Measurements from ENCODE around the gene KY.

DNA sequence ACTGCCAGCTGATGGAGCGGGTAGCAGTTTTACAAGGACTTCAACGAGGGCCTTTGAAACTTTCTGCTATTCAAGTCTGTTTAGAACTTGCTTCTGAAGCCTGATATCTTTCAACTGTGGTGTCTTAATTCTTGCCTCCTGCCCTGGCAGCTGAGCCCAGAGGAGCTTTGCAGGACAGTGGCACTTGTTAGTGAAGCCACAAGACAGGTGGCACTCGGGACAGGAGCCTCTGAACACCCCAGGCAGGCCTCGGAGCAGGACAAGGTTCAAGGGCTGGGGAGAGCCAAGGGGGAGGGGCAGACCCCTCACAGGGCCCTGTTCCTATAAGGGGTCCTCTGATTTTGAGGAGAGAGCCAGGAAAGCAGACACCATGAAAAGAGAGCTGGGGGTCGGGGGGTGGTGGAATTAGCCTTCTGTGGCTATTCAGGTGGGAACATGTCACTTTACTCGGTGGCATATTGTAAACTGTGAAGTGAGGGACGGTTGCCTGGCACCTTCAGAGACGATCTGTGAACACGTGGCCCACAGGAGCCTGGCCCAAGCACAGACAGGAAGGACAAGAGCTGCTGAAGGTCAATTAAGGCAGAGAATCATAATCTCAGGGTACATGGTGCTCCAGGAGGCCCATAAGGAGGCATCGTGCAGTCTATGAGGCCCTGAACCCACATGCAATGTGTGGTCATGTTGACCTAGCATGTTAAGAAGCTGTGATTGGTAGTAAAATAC lies 30.1 kb upstream of the KY start:
- TF ChIP-seq BACH1 (tag; IDR thresholded peaks at IDR 0.05), result no peak
- no peak for TF ChIP-seq ETV6 (IDR thresholded peaks at IDR 0.05; ENCODE audit: borderline replicate concordance in 1 of 2, low read depth in 2 of 2, low read length in 1 of 2)
- TF ChIP-seq ETV6 (CRISPR knock-in tag; IDR thresholded peaks at IDR 0.05; ENCODE audit: borderline replicate concordance), result no peak
- TF ChIP-seq ZNF316 (IDR thresholded peaks at IDR 0.05), result no peak
- no peak for TF ChIP-seq POLR3A (IDR thresholded peaks at IDR 0.05; ENCODE audit: borderline replicate concordance, extremely low read depth, insufficient read depth, insufficient read length)
- no peak for TF ChIP-seq TBP (optimal IDR thresholded peaks at IDR 0.05; ENCODE audit: low read depth, low read length)
- TF ChIP-seq, protein P1, sequence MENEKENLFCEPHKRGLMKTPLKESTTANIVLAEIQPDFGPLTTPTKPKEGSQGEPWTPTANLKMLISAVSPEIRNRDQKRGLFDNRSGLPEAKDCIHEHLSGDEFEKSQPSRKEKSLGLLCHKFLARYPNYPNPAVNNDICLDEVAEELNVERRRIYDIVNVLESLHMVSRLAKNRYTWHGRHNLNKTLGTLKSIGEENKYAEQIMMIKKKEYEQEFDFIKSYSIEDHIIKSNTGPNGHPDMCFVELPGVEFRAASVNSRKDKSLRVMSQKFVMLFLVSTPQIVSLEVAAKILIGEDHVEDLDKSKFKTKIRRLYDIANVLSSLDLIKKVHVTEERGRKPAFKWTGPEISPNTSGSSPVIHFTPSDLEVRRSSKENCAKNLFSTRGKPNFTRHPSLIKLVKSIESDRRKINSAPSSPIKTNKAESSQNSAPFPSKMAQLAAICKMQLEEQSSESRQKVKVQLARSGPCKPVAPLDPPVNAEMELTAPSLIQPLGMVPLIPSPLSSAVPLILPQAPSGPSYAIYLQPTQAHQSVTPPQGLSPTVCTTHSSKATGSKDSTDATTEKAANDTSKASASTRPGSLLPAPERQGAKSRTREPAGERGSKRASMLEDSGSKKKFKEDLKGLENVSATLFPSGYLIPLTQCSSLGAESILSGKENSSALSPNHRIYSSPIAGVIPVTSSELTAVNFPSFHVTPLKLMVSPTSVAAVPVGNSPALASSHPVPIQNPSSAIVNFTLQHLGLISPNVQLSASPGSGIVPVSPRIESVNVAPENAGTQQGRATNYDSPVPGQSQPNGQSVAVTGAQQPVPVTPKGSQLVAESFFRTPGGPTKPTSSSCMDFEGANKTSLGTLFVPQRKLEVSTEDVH (IDR thresholded peaks at IDR 0.05; ENCODE audit: low read depth, partially characterized antibody), result no peak
- no peak for TF ChIP-seq FOXA3 (CRISPR knock-in tag; conservative IDR thresholded peaks at IDR 0.05 in 1 of 2, IDR thresholded peaks at IDR 0.05 in 1 of 2)
- no peak for TF ChIP-seq KLF10 (CRISPR knock-in tag; IDR thresholded peaks at IDR 0.05)
- no peak for TF ChIP-seq SMARCE1 (IDR thresholded peaks at IDR 0.05)
- no peak for TF ChIP-seq CEBPB (tag; IDR thresholded peaks at IDR 0.05)
- TF ChIP-seq EZH2 (IDR thresholded peaks at IDR 0.05; ENCODE audit: borderline replicate concordance, low read depth, low read length), result no peak
- TF ChIP-seq, protein P2, sequence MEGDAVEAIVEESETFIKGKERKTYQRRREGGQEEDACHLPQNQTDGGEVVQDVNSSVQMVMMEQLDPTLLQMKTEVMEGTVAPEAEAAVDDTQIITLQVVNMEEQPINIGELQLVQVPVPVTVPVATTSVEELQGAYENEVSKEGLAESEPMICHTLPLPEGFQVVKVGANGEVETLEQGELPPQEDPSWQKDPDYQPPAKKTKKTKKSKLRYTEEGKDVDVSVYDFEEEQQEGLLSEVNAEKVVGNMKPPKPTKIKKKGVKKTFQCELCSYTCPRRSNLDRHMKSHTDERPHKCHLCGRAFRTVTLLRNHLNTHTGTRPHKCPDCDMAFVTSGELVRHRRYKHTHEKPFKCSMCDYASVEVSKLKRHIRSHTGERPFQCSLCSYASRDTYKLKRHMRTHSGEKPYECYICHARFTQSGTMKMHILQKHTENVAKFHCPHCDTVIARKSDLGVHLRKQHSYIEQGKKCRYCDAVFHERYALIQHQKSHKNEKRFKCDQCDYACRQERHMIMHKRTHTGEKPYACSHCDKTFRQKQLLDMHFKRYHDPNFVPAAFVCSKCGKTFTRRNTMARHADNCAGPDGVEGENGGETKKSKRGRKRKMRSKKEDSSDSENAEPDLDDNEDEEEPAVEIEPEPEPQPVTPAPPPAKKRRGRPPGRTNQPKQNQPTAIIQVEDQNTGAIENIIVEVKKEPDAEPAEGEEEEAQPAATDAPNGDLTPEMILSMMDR (IDR thresholded peaks at IDR 0.05 in 2 of 3, conservative IDR thresholded peaks at IDR 0.05 in 1 of 3; ENCODE audit: insufficient read depth in 2 of 3, low read depth in 1 of 3, low read length in 3 of 3), result no peak
- TF ChIP-seq FOXJ3 (CRISPR knock-in tag; IDR thresholded peaks at IDR 0.05), result no peak

Data from K562 (cell line).